Muscle layer of colon (tissue), 2 donors: ENCODE results near the gene RRP36.

Experiments
- H3K27ac ChIP-seq: one replicate; pipeline ENCODE4 v1.7.0; 2013; ENCODE audit warnings: low read depth, mild to moderate bottlenecking, low read length, moderate library complexity
- H3K27me3 ChIP-seq, 2 donors: one replicate each; pipeline ENCODE4 v1.7.0; 2013; ENCODE audit warnings: low read length in 2 of 2, mild to moderate bottlenecking in 2 of 2; ENCODE audit not compliant: insufficient read depth in 2 of 2, control insufficient read depth in 1 of 2
- H3K36me3 ChIP-seq: one replicate; pipeline ENCODE4 v1.7.0; 2013; ENCODE audit warnings: mild to moderate bottlenecking, low read length; ENCODE audit not compliant: insufficient read depth
- H3K4me1 ChIP-seq: one replicate; pipeline ENCODE4 v1.7.0; 2013; ENCODE audit warnings: mild to moderate bottlenecking, low read length; ENCODE audit not compliant: insufficient read depth
- H3K4me3 ChIP-seq, 2 donors: one replicate each; pipeline ENCODE4 v1.7.0; 2013; ENCODE audit warnings: low read length in 2 of 2, low read depth in 1 of 2, mild to moderate bottlenecking in 1 of 2, moderate library complexity in 1 of 2
- H3K9ac ChIP-seq: one replicate; pipeline ENCODE4 v1.7.0; 2013; ENCODE audit warnings: low read length
- H3K9me3 ChIP-seq: one replicate; pipeline ENCODE4 v1.7.0; 2013; ENCODE audit warnings: mild to moderate bottlenecking, low read length
- donor health status: abdominal sarcoma.
- donor health status: Adenocarcinoma of cecum.

Gene RRP36

DNA sequence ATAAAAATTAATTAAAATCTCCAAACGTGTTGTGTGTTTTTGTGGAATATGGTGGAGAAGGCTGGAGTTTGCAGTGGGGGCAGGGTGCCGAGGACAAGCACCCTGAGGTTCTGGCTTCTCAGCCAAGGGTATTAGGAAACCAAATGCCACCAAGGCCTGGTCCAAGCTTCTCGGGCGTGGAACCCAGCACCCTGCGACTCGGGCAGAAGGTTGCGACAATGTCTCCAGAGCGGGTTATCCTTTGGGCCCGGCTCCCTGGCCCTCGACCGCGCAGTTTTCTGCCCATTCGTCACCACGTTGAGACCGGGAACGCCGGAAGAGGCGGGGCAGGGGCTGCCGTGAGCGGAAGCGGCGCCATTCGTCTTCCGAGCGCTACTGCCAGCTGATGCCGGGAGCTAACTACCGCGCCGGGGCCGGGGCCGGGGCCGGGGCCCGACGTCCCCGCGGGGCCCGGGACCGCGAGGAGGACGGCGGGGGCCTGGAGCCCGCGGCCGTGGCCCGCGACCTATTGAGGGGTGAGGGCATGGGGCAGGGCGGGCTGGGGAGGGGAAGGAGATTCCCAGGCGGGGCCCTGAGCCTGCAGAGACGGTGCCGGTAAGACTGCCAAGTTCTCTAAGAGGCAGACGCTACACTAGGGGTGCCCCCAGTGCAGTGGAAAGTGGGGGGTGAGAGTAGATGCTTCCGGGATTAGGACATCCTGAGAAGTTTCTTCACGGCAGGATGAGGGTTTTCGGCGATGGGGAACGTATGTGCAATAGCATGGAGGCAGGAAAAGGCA is at the start of gene RRP36:
RRP36 (plus strand) TSS at position 354 of the 778 bp plus-strand sequence; CDS start at position 386, 32 bp downstream.
- Histone ChIP-seq H3K27me3 (no peaks in the 10 kb centered on the region), H3K27ac (peak within 1 kb of the TSS; percentile 99), H3K4me3 (peak within 1 kb of the TSS; percentile 75 to 95), H3K9ac (peak within 1 kb of the TSS; percentile 65), H3K36me3 (peaks cover 49% of the 10 kb centered on the region), H3K4me1 (peaks cover 32% of the 10 kb centered on the region), H3K9me3 (no peaks in the 10 kb centered on the region)

GRCh38 chr6:42971746-42972327 is 49.6 kb upstream of the RRP36 start:
- Histone ChIP-seq H3K36me3 (peaks cover 23% of the 10 kb centered on the region), H3K27ac (no peak overlapping the region), H3K9ac (no peak overlapping the region), H3K4me3 (no peak overlapping the region), H3K4me1 (peaks cover 2% of the 10 kb centered on the region), H3K9me3 (no peaks in the 10 kb centered on the region), H3K27me3 (no peaks in the 10 kb centered on the region)

DNA sequence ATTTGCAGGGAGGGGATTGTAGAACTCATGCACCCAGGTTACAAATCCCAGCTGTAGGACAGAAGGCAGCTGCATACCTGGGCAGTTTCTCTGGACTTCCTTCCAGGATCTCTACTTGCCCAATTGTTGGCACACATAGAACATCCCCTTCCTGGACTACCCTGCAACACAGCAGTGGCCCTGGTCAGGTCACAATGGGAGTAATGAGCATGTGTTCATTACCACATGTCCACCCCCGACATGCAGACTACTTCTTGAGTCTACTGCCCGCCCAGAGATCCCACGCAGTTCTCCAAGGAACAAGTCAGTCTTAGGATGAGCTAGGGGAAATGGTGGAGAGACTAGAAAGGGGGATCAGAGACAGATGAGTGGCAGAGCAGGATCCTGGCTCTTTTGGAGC is 47.5 kb upstream of the RRP36 start:
- H3K9me3 ChIP-seq: no peaks in the 10 kb centered on the region
- no peaks in the 10 kb centered on the region for H3K27me3 ChIP-seq
- peaks cover 16% of the 10 kb centered on the region for H3K4me1 ChIP-seq
- H3K36me3 ChIP-seq: peaks cover 11% of the 10 kb centered on the region
- H3K9ac ChIP-seq: no peak overlapping the region
- H3K27ac ChIP-seq: no peak overlapping the region
- H3K4me3 ChIP-seq: no peak overlapping the region

GRCh38 chr6:42974919-42975505 is 46.4 kb upstream of the RRP36 start:
- Histone ChIP-seq H3K27me3 (no peaks in the 10 kb centered on the region), H3K36me3 (peaks cover 4% of the 10 kb centered on the region), H3K9ac (no peak overlapping the region), H3K4me1 (peaks cover 23% of the 10 kb centered on the region), H3K4me3 (no peak overlapping the region), H3K27ac (no peak overlapping the region), H3K9me3 (no peaks in the 10 kb centered on the region)

GRCh38 chr6:42978487-42978838 is 43.0 kb upstream of the RRP36 start:
- peak overlapping the region; percentile 84 for H3K9ac ChIP-seq
- H3K36me3 ChIP-seq: peaks cover 4% of the 10 kb centered on the region
- no peaks in the 10 kb centered on the region for H3K27me3 ChIP-seq
- no peaks in the 10 kb centered on the region for H3K9me3 ChIP-seq
- peak overlapping the region; percentile 92 for H3K27ac ChIP-seq
- H3K4me3 ChIP-seq: peak overlapping the region; percentile 75 to 85
- peaks cover 25% of the 10 kb centered on the region for H3K4me1 ChIP-seq

- H3K36me3 ChIP-seq: peaks cover under 1% of the 10 kb centered on the region
- no peaks in the 10 kb centered on the region for H3K27me3 ChIP-seq
- no peaks in the 10 kb centered on the region for H3K9me3 ChIP-seq
- H3K4me3 ChIP-seq: peak within 1 kb of the TSS; percentile 75 to 85
- H3K27ac ChIP-seq: peak within 1 kb of the TSS; percentile 92
- H3K4me1 ChIP-seq: peaks cover 25% of the 10 kb centered on the region
- peak within 1 kb of the TSS; percentile 84 for H3K9ac ChIP-seq
Observed at GRCh38 chr6:42978839-42979522, 42.4 kb upstream of the RRP36 start, which contains the start of gene PEX6. TSS of gene PEX6 (minus strand) at chr6:42979181. CDS start at chr6:42979150, 31 bp downstream.

DNA sequence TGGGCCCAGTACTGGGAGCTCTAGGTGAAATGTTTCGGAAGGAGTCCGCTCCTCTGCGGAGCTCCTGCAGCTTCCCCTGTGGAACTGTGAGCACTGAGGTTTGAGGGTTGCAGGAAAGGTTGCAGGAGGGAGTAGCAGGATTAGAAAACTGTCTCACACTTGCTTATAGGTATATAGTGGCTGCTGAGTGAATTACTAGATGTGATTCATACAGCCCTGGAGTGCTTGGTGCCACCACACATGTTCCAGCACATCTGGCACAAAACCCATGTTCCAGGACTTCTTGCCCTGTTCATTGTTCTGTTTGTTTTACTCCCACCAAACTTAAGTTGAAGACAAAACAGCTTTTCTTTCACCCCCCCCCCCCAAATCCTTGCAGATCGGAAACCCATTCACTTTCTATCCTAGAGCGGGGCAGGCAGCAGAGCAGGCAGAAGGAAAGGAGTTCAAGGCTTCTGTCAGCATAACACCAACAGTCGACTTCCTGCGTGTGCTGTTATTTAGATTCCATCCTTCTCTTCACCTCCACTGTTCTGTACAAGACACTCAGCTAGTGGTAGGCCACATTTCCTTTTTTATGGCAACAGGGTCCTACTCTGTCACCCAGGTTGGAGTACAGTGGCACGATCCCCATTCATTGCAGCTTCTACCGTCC is 41.8 kb upstream of the RRP36 start:
- H3K27me3 ChIP-seq: no peaks in the 10 kb centered on the region
- peak overlapping the region; percentile 75 to 85 for H3K4me3 ChIP-seq
- H3K36me3 ChIP-seq: no peaks in the 10 kb centered on the region
- peaks cover 25% of the 10 kb centered on the region for H3K4me1 ChIP-seq
- H3K9me3 ChIP-seq: no peaks in the 10 kb centered on the region
- H3K9ac ChIP-seq: peak overlapping the region; percentile 84
- peak overlapping the region; percentile 92 for H3K27ac ChIP-seq

GRCh38 chr6:42981836-42982235 is 39.6 kb upstream of the RRP36 start:
- H3K4me1 ChIP-seq: peaks cover 40% of the 10 kb centered on the region

DNA sequence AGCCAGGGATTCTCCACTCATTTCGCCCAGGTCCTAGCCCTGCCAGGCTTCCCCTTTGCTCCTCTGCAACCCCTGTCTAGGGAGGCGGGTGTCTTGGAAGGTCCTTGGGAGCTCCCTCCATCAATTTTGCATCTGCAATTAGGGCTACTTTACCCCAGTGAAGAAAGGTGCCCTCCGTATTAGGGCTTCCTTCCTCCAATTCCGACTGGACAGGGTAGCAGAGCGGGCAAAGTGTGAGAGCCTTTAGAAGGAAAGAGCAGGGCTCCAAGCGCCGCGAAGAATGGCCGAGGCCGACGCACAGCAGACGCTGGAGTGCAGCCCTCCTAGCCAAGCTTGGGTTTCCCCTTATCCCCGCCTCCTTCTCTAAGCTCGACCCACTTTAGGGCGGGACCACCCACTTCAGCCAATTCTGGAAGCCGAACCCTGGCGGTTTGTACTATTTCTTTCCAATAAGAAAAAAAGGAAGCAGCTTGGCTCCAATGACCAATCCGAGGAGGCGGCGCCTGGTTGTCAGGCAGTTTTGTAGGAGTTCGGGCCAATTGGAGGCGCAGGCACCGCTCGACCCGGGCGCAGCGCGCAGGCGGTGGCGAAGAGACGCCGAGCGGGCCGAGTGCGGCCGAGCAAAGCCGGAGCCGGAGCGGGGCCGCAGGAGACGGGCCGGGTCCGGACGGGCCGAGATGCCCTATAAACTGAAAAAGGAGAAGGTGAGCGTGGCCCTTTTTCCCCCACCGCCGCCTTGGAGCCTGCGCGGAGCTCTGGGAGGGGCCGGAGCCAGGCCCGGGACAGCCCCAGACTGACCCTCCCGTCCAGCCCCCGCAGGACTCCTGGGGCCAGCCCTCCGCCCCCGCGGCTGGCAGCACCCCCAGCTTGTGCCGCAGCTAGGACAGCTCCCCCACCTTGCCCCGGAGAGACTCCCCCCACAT is 37.2 kb upstream of the RRP36 start, which contains the start of gene PPP2R5D:
PPP2R5D (plus strand) TSS at position 570 of the 923 bp plus-strand sequence; CDS start at position 678, 108 bp downstream.
- Histone ChIP-seq H3K4me1 (peaks cover 33% of the 10 kb centered on the region), H3K36me3 (no peaks in the 10 kb centered on the region), H3K27me3 (no peaks in the 10 kb centered on the region), H3K4me3 (peak within 1 kb of the TSS; percentile 52 to 67), H3K27ac (peak within 1 kb of the TSS; percentile 73), H3K9me3 (no peaks in the 10 kb centered on the region), H3K9ac (peak within 1 kb of the TSS; percentile 68)

More at GRCh38 chr6:42981836-42982235, 39.6 kb upstream of the RRP36 start:
- H3K9ac ChIP-seq: no peak overlapping the region
- H3K36me3 ChIP-seq: no peaks in the 10 kb centered on the region
- no peaks in the 10 kb centered on the region for H3K27me3 ChIP-seq
- no peaks in the 10 kb centered on the region for H3K9me3 ChIP-seq
- H3K4me3 ChIP-seq: no peak overlapping the region
- H3K27ac ChIP-seq: no peak overlapping the region

DNA sequence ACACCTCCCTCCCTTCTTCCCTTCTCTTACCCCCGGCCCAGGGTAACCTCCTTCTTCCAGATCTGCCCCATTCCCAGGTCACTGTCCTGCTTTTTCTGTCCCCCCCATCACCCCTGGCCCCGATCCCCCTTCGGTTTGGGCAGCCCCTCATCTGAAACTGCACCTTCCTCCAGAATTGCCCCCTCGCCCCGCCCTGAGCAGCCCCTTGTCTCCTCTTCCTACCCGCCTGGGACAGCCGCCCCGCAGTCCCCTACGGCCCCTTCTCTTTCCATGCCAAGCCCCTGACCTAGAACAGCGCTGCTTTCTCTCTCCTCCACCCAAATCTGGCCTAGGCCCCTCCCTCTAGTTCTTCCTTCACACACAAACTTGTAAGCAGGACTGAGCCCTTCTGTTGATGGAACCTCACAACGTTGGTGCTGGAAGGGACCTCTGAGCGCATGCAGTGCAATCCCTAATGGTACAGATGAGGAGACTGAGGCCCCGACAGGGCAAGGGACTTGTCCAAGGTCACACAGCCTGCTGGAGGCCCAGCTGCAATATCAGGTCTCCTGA is 36.4 kb upstream of the RRP36 start:
- no peaks in the 10 kb centered on the region for H3K9me3 ChIP-seq
- H3K9ac ChIP-seq: peak overlapping the region; percentile 41
- H3K36me3 ChIP-seq: peaks cover 7% of the 10 kb centered on the region
- peak overlapping the region; percentile 73 for H3K27ac ChIP-seq
- H3K27me3 ChIP-seq: no peaks in the 10 kb centered on the region
- H3K4me3 ChIP-seq: peak overlapping the region; percentile 52 to 67
- peaks cover 26% of the 10 kb centered on the region for H3K4me1 ChIP-seq
